Effector memory CD8-positive, alpha-beta T cell (primary cell): ENCODE results near the gene TYSND1.
A peak's percentile ranks its signal among the peaks of the same experiment; 100 is the strongest.
"Not testable (repeated sequence)": the region's sequence is repeated elsewhere in the genome, so short reads cannot be mapped to it uniquely, and the experiment has no call there.

ENCODE experiments used
- ATAC-seq: fragments of 150-1000 bp; cut with Tn5 transposase; replicated peaks from 2 replicates; pipeline ENCODE4 v1.10.0; 2021; ENCODE audit warnings: mild to moderate bottlenecking, moderate library complexity
- DNase-seq, 3 experiments: peaks; one replicate each; pipeline ENCODE4 v3.0.0; 2021
- H3K27ac Mint-ChIP-seq, 2 donors: one replicate each; pipeline ENCODE4 v1.8.0; 2022; ENCODE audit warnings: mild to moderate bottlenecking in 2 of 2, mixed read lengths in 2 of 2, moderate library complexity in 2 of 2
- H3K27me3 Mint-ChIP-seq, 2 donors: one replicate each; pipeline ENCODE4 v1.8.0; 2022; ENCODE audit warnings: mixed read lengths in 2 of 2
- H3K36me3 Mint-ChIP-seq: one replicate; pipeline ENCODE4 v1.8.0; 2022; ENCODE audit warnings: mild to moderate bottlenecking, moderate library complexity, mixed read lengths; ENCODE audit not compliant: insufficient read depth
- H3K4me1 Mint-ChIP-seq, 2 donors: one replicate each; pipeline ENCODE4 v1.8.0; 2022; ENCODE audit warnings: low read depth in 2 of 2, mixed read lengths in 2 of 2
- H3K4me3 Mint-ChIP-seq, 2 donors: one replicate each; pipeline ENCODE4 v1.8.0; 2022; ENCODE audit warnings: mild to moderate bottlenecking in 2 of 2, mixed read lengths in 2 of 2, moderate library complexity in 2 of 2
- H3K9me3 Mint-ChIP-seq, 2 donors: one replicate each; pipeline ENCODE4 v1.8.0; 2022; ENCODE audit warnings: mixed read lengths in 2 of 2

The TYSND1 gene

DNA sequence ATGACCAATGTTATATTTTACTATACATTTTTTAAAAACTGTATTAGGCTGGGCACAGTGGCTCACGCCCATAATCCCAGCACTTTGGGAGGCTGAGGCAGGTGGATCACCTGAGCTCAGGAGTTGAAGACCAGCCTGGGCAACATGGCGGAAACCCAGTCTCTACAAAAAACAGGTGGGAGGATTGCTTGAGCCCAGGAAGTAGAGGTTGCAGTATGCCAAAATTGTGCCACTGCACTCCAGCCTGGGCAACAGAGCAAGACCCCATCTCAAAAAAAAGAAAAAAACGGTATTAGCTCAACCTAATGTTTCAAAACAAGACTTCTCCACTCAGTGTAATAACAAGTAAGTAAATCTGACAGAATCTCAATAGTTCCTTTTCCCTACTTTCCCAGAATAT lies 12.9 kb upstream of the TYSND1 start:
- not testable (repeated sequence) for H3K27me3 Mint-ChIP-seq, H3K9me3 Mint-ChIP-seq, H3K4me3 Mint-ChIP-seq, DNase-seq, ATAC-seq
- Mint-ChIP-seq H3K27ac (peak overlapping the region in 1 of 2 donors; percentile 78), H3K36me3 (peaks cover 82% of the 10 kb centered on the region), H3K4me1 (peaks cover 33 to 60% of the 10 kb centered on the region in 2 donors)

DNA sequence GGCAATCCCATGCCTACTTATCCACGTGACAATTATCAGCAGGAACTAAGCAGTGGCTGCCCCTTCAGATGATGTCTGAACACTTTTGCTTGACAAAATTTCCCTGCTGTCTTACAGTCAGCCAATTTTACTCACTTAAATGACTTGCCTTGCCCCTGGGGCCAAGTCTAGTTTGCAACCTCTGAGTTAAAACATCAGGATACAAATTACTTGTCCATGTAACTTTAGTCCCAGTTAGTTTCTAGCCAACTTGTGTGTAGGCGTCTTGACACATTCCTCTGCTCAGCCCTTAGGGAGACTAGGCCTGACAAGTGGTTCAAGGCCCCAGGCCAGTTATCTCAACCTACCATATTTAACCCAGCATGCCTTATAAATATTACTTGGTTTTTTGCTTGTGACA lies 11.6 kb upstream of the TYSND1 start:
- no peak overlapping the region for H3K27ac Mint-ChIP-seq
- no peaks in the 10 kb centered on the region for H3K27me3 Mint-ChIP-seq
- no peak overlapping the region for H3K4me3 Mint-ChIP-seq
- H3K4me1 Mint-ChIP-seq: peaks cover 22 to 51% of the 10 kb centered on the region in 2 donors
- H3K9me3 Mint-ChIP-seq: no peaks in the 10 kb centered on the region
- ATAC-seq (no peak), DNase-seq (no peak)
- H3K36me3 Mint-ChIP-seq: peaks cover 95% of the 10 kb centered on the region

DNA sequence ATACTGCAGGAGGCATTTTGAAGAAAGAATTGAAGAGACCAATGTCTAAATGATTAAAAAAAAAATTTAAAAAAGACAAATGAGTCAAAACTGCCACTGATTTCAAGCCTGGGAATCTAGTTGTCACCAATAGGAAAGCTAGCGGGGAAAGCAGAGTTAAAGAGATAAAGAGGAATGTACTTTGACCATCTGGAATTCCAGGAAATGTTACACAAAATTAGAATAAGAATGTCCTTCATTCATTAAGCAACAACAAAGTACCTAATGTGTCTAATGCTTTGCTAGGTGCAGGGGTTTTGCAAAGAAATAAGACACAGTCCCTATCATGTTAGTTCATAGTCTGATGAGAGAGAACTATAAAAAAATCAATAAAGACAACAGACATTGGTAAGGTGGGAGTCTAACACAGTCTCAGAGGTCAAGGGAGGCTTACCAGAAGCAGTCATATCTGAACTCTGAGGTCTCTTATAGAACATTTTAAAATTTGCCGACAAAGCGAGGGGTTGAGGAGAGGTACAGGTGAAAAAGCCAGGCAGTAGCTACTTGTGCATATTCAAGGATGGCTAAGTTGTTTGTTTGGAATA lies 8.8 kb upstream of the TYSND1 start:
- DNase-seq: no peak
- H3K9me3 Mint-ChIP-seq: no peaks in the 10 kb centered on the region
- peaks cover 98% of the 10 kb centered on the region for H3K36me3 Mint-ChIP-seq
- ATAC-seq: no peak
- H3K4me1 Mint-ChIP-seq: peaks cover 11 to 31% of the 10 kb centered on the region in 2 donors
- peak overlapping the region in 1 of 2 donors; percentile 13 for H3K27ac Mint-ChIP-seq
- no peak overlapping the region for H3K4me3 Mint-ChIP-seq
- no peaks in the 10 kb centered on the region for H3K27me3 Mint-ChIP-seq

DNA sequence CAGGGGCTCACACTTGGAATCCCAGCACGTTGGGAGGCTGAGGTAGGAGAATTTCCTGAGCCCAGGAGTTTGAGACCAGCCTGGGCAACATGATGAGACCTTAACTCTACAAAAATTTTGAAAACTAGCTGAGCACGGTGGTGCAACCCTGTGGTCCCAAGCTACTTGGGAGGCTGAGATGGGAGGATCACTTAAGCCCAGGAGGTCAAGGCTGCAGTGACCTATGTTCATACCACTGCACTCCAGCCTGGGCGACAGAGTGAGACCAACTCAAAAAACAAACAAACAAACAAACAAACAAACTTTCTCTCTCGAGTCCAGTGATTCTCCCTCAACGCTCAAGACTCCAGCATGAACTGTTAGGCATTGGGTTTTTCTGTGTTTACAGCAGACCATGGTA lies 2.0 kb upstream of the TYSND1 start:
- Mint-ChIP-seq H3K9me3 (no peaks in the 10 kb centered on the region), H3K27me3 (no peaks in the 10 kb centered on the region), H3K36me3 (peaks cover 68% of the 10 kb centered on the region), H3K27ac (no peak overlapping the region), H3K4me1 (peaks cover 17 to 23% of the 10 kb centered on the region in 2 donors), H3K4me3 (no peak overlapping the region)
- DNase-seq (no peak), ATAC-seq (no peak)

DNA sequence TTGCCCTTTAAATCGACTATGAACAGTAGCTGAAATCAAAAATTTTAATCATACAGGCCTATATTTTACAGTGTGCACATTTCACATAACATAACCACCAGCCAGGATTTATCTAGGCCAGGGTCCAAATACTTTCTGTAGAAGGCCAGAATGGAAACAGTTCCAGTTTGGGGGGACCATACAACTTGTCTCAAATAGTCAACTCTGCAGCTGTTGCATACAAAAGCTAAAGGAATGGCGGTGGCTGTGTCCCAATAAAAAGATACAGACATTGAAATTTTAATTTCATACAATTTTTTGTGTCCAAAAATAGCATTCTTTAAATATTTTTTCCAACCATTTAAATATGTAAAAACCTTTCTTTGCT lies 742 bp upstream of the TYSND1 start:
- no peak for ATAC-seq
- H3K27me3 Mint-ChIP-seq: no peaks in the 10 kb centered on the region
- peak overlapping the region in 1 of 2 donors; percentile 85 for H3K27ac Mint-ChIP-seq
- no peaks in the 10 kb centered on the region for H3K9me3 Mint-ChIP-seq
- DNase-seq: no peak
- H3K4me1 Mint-ChIP-seq: peaks cover 24 to 27% of the 10 kb centered on the region in 2 donors
- peak overlapping the region; percentile 82 for H3K4me3 Mint-ChIP-seq
- H3K36me3 Mint-ChIP-seq: peaks cover 55% of the 10 kb centered on the region

DNA sequence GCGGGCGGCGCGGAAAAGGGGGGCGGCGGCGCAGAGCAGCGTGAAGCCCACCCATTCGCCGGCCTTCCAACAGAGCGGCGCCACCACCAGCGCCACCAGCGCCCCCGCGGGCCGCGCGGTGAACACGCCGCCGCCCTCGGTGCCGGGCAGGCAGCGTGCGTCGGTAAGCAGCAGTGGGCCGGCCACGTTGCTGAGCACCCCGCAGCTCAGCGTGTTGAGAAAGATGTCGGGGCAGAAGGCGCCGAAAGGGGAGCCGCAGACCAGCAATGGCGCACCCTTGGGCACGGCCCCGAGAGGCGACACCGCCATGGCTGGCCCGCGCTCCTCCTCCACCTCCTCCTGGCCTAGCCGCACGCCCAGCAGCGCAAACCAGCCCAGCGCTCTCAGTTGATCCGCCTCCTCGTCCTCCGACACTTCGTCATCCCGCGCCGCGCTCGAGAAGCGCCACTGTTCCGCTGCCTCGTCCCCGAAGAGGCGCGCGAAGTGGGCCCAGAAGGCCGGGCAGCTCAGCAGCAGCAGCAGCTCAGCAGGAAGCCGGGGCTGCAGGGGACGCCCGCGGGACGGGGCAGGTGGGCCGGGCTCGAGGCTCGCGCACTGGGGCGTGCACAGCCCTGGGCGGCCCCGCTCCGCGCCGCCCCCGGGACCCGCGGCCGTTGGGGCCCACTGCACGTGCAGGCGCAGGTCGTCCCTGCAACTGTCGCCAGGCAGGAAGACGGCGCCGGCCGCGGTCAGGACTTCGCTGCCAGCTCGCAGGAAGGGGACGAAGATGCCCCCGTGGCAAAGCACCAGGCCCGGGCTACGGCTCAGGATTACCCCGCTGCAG lies 623 bp downstream of the TYSND1 start:
- Mint-ChIP-seq H3K4me1 (peaks cover 24 to 27% of the 10 kb centered on the region in 2 donors), H3K36me3 (peaks cover 41% of the 10 kb centered on the region), H3K9me3 (no peaks in the 10 kb centered on the region), H3K27me3 (no peaks in the 10 kb centered on the region), H3K4me3 (peak overlapping the region; percentile 82), H3K27ac (peak overlapping the region; percentile 72 to 85)
- ATAC-seq: peak; percentile 63
- DNase-seq: peak; percentile 69 to 77 (median 71)

DNA sequence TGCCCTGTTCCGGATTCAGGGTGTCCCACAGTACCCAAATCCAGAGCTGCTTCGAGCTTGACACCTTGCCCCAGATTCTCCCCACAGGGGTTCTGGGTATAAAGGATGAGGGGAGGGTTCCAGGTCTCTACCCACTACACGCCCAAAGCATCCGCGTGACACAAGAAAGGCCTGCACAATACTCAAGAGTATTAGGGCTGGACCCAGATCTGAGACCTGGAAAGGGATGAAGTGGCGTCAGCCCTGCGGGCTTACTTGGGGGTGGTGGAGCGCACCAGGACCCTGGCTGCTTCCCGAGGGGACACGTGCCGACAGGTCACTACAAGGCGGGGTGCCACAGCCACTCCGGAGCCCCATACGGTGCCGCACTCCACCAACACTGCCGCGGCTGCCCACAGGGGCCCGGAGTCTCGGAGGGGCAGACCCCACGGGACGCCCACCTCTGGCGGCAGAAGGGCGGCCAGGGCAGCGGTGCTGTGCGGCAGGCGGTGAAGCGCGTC lies 1.3 kb downstream of the TYSND1 start:
- ATAC-seq: no peak
- Mint-ChIP-seq H3K4me3 (peak overlapping the region; percentile 82), H3K27me3 (no peaks in the 10 kb centered on the region), H3K9me3 (no peaks in the 10 kb centered on the region), H3K36me3 (peaks cover 35% of the 10 kb centered on the region), H3K27ac (peak overlapping the region; percentile 58 to 81), H3K4me1 (peaks cover 27% of the 10 kb centered on the region in 2 donors)
- no peak for DNase-seq

DNA sequence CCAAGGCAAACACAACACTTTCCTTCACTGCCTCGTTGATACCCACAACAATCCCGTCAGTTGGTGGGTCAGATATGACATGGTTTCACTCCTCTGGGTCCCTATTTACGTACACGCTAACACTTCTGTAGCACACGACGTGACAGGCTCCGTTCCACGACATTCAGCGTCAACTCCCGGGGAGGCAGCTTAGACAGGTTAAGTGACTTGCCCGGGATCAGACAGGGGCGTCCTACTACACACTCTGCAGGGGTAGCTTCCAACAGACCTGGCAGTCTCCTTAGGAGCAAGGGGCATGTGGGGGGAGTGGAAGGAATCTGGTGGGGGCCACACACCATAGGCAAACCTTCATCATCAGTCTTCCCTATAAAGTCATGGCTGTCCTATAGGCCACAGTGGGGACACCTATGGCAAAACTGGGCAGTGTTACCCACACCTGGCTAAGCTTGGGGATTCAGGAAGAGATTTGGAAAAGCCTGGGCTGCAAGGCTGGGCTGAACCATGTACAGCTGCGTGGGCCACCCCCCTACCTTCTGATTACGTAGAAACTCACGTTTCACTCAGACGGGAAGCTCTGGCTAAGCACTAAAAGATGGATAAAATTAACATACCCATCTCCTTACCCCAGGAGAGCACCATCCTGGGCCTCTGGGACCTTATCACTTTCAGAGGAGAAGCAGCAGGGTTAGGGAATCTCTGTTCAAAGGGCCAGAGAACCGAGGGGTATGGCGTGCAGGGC lies 2.0 kb downstream of the TYSND1 start:
- Mint-ChIP-seq H3K4me1 (peaks cover 27 to 31% of the 10 kb centered on the region in 2 donors), H3K9me3 (no peaks in the 10 kb centered on the region), H3K36me3 (peaks cover 33% of the 10 kb centered on the region), H3K27ac (peak overlapping the region; percentile 58 to 81), H3K27me3 (no peaks in the 10 kb centered on the region), H3K4me3 (peak overlapping the region; percentile 82)
- ATAC-seq (no peak), DNase-seq (no peak)

DNA sequence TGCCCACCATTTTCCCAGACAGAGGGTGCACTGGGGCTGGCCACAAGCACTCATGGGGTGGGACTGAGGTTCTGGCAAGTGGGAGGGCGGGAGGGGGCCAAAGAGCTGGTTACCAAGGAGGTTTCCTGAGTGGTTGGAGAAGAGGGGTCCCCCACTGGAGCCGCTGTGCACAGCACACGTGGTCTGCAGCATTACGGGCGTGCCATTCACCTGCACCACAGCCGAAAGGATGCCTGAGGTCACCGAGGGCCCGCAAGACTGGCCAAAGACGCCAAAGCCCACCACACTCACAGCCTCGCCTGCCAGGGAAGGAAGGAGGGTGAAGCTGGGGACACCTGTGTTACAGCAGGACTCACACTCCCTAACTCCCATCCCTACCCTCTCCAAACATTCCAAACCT lies 3.9 kb downstream of the TYSND1 start:
- H3K36me3 Mint-ChIP-seq: peaks cover 25% of the 10 kb centered on the region
- no peak for DNase-seq
- H3K9me3 Mint-ChIP-seq: no peaks in the 10 kb centered on the region
- H3K4me1 Mint-ChIP-seq: peaks cover 30 to 35% of the 10 kb centered on the region in 2 donors
- no peak overlapping the region for H3K4me3 Mint-ChIP-seq
- no peak for ATAC-seq
- no peaks in the 10 kb centered on the region for H3K27me3 Mint-ChIP-seq
- H3K27ac Mint-ChIP-seq: peak overlapping the region in 1 of 2 donors; percentile 49

DNA sequence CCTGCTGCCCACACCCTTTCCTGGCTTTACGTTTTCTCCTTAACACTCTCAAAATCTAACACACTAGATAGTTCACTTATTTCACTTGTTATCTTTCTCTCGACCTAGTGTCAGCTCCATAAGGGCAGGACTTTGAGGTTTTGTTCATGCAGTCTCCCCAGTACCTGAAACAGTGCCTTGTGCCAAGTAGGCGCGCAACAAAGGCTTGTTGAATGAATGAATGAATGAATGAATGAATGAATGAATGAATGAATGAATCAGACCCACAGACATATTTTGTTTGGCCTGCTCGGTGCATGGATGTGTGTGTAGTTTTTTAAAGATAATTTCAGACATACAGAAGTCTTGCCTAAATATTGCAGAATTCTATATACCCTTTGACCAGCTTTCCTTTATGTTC lies 6.2 kb downstream of the TYSND1 start:
- H3K36me3 Mint-ChIP-seq: peaks cover 13% of the 10 kb centered on the region
- H3K4me1 Mint-ChIP-seq: peaks cover 29 to 37% of the 10 kb centered on the region in 2 donors
- no peak for DNase-seq
- no peak overlapping the region for H3K4me3 Mint-ChIP-seq
- no peaks in the 10 kb centered on the region for H3K27me3 Mint-ChIP-seq
- no peak overlapping the region for H3K27ac Mint-ChIP-seq
- ATAC-seq: no peak
- no peaks in the 10 kb centered on the region for H3K9me3 Mint-ChIP-seq

DNA sequence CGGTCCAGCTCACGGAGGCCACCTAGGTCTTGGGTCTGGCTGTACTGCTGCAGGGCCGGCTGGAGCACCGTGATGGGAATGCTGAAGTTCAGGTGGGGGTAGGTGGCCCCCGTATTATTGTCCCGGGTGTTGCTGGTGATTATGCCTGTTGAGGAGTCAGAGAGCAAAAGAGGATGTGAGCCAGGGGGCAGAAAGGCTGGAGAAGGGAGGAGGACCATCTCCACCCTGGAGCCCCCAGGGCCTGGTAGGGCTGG lies 6.6 kb downstream of the TYSND1 start:
- no peaks in the 10 kb centered on the region for H3K9me3 Mint-ChIP-seq
- ATAC-seq (no peak), DNase-seq (no peak)
- H3K36me3 Mint-ChIP-seq: peaks cover 10% of the 10 kb centered on the region
- no peak overlapping the region for H3K4me3 Mint-ChIP-seq
- H3K27ac Mint-ChIP-seq: peak overlapping the region in 1 of 2 donors; percentile 6
- peaks cover 31 to 41% of the 10 kb centered on the region in 2 donors for H3K4me1 Mint-ChIP-seq
- no peaks in the 10 kb centered on the region for H3K27me3 Mint-ChIP-seq

DNA sequence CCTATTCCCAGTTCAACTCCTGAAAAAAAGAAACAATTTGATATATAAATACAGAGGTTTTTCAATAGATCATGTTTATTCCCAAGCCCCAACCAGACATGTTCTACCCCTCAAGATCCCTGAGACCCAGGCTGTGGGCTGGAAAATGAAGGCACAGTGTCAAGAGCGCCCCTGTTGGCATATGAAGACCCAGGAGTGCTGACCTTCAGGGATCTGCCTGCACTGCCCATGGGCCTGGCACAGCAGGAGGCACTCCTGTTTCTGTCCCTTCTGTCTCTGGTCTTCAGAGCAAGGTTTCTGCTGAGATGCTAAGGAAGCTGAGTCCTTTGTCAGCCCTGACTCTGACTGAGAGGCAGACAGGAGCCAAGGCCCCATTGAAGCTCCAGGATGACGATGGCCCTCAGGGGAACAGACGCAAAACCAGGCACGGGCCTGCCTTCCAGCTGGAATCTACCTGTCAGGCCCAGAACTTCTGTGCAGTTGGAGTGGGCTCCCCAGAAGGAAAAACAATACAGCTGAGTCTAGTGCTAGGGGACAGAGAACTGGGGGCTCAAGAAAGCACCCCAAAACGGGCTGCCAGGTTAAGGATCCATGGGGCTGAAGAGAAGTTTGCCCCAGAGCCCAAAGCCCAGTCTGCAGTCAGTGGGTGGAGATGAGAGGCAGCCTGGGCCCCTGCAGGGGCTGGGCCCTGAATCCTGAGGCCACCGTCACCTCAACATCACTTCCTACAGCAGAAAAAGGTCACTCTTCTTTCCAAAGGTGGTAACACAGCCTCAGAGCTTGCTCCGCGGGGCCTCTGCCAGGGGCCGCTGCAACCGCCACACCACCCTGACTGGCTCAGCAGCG lies 7.1 kb downstream of the TYSND1 start:
- peaks cover 28 to 38% of the 10 kb centered on the region in 2 donors for H3K4me1 Mint-ChIP-seq
- no peak overlapping the region for H3K4me3 Mint-ChIP-seq
- peaks cover 10% of the 10 kb centered on the region for H3K36me3 Mint-ChIP-seq
- H3K9me3 Mint-ChIP-seq: no peaks in the 10 kb centered on the region
- H3K27me3 Mint-ChIP-seq: no peaks in the 10 kb centered on the region
- no peak for ATAC-seq
- H3K27ac Mint-ChIP-seq: peak overlapping the region in 1 of 2 donors; percentile 6
- no peak for DNase-seq
